KBM-7 (cell line): Measurements from ENCODE around the gene KRIT1.
"Not testable (repeated sequence)": the region's sequence is repeated elsewhere in the genome, so short reads cannot be mapped to it uniquely, and the experiment has no call there.

Experiments used
- DNase-seq: peaks from one replicate; pipeline ENCODE4 v3.0.0-alpha.2; 2015
- in situ Hi-C: fragments of 300-500 bp; cut with MboI; formaldehyde crosslinking; loops from 2 replicates; pipeline ENCODE4 v1.14.3; 2020; ENCODE audit warnings: low sequenced_read_pairs, low pct_unique_long_range_greater_than_20kb, mixed read lengths

KRIT1 gene

GRCh38 chr7:92245487-92246359 lies at the start of gene KRIT1, which contains the start of gene ANKIB1:
TSS of gene KRIT1 (minus strand) at chr7:92245914. CDS start at chr7:92242135, 3,779 bp downstream.
TSS of gene ANKIB1 (plus strand) at chr7:92245974. CDS start at chr7:92294979, 49,005 bp downstream.
- in situ Hi-C loops: no loop called here

GRCh38 chr7:92295391-92295790 lies 49.7 kb upstream of the KRIT1 start:
- no peak for DNase-seq
- in situ Hi-C loops: no loop called here

More at GRCh38 chr7:92245487-92246359, at the start of gene KRIT1, which contains the start of gene ANKIB1:
- peak; percentile 91 for DNase-seq

DNA sequence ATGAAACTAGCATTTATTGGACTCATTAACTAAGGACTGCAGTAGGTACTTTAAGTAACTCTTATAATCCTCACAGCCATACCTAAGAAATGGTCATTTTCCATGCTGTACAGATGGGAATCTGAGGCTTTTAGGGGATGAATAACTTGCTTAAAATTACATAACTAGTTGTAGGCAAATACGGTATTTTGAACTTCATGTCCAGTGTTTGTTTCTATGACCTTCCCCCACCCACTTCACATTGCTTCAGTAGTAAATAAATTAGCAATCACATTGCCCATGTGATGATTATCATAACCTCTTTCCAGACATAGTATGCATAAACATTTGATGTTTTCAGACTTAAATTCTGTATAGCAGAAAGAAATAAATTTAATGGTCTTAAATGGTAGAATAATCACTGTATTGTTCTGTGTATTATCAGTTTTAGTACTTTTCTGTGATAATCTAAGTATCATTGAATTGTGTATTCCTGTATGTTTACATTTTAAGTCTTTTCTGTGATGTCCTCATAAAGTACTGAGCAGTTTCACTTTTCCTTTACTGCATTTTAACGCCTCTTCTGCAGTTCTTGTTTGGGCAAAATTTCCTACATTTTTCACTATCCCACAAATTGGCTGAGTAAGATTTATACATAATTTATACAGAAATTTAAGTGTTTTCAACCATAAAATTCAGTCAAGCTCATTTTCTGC lies 48.3 kb upstream of the KRIT1 start:
- in situ Hi-C loops: no loop called here
- no peak for DNase-seq

DNA sequence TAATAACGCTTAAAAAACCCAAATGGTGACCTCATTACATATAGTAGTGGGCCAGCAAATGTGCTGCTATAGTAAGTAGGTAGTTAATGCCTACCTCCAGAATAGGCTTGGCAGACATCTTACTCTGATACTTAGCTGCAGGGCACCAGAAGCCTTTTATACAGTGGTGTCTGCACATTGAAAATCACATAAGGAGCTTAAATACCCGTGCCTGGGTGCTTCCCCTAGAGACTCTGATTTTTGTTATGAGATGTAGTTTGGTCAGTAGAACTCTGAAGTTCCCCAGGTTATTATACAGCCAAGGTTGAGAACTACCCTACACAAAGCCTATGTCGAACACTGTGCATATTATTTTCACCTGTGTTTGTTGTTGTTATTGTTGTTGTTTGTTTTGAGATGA lies 47.3 kb upstream of the KRIT1 start:
- no peak for DNase-seq
- in situ Hi-C loops: no loop called here

DNA sequence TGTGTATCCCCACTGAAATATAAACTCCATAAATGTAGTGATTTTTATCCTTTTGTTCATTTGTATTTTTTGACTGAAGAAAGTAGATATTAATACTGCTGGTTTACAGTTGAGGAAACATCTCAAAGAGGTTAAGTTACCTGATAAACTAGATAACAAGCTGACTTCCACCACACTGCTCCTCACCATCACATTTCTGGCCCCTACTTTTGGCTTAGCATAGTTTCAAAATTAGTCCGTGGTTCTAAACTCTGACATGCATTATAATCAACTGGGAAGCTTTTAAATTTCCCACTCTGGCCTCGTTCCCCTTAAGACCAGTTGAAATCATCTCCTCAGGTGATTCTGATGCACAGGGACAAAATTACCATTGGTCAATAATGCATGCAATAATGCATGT lies 43.6 kb upstream of the KRIT1 start:
- no peak for DNase-seq
- in situ Hi-C loops: no loop called here

GRCh38 chr7:92282930-92283329 lies 37.2 kb upstream of the KRIT1 start:
- DNase-seq: no peak
- in situ Hi-C loops: no loop called here

- no peak for DNase-seq
- in situ Hi-C loops: no loop called here
These were observed 36.6 kb upstream of the KRIT1 start for GRCh38 chr7:92282221-92282814.

GRCh38 chr7:92281031-92281430 lies 35.3 kb upstream of the KRIT1 start:
- no peak for DNase-seq
- in situ Hi-C loops: no loop called here

GRCh38 chr7:92279396-92280031 lies 33.8 kb upstream of the KRIT1 start:
- in situ Hi-C loops: no loop called here
- DNase-seq: no peak

DNA sequence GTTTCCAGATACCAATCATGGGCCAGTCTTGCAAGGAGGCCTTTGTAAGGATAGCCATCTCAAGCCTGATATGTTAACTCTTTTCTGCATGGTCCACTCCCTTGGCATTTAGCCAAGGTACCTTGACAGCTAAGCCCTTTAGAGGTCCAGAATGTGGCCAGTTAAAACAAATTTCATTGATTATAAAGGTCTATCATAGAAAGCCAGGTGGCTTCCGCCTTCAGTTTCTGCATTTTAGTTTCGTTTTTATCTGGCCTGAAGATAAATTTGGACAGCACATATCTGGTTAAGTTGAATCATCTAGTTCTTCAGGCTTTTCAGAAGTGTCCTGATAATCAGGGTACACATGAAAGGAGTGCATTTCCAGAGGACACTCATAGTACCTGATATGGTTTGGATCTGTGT lies 30.7 kb upstream of the KRIT1 start:
- no peak for DNase-seq
- in situ Hi-C loops: no loop called here

DNA sequence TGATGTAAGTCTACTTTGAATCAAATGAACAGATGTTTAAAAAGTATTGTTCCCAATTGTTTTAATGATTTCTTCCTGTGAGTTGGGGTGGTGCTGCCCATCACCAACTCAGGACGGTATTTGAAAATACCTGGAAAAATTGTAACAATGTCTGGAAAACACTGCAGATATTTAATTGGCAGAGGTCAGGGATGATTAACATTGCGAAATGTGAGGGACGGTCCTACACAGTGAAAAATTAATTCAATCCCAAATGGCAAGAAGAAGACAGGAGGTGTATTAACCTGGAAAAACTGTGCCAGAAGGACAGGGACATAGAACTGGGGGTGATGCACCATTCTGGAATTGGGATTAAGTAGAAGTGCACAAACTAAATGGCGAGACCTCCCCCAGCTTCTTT lies 29.6 kb upstream of the KRIT1 start:
- in situ Hi-C loops: no loop called here
- DNase-seq: no peak

DNA sequence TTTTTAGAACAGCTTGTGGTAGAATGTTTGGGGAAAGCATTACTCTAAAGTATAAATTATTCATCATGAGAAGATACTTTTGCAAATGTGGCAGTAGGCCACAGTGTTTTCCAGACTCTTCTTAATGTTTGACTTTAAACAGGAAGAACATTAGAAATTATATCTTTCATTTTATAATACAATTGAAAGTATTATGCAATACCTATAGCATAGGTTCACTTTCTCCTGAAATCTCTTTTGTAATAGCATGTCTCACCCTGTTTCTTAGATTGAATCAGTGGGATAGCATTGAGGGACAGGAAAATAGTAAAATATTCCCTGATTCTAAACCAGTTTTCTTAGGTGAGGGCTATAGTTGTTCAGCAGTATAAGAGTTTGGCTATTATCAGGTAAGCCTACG lies 23.2 kb upstream of the KRIT1 start:
- DNase-seq: no peak
- in situ Hi-C loops: no loop called here

- DNase-seq: no peak
- in situ Hi-C loops: no loop called here
These were observed 20.9 kb upstream of the KRIT1 start for GRCh38 chr7:92266415-92267241.

DNA sequence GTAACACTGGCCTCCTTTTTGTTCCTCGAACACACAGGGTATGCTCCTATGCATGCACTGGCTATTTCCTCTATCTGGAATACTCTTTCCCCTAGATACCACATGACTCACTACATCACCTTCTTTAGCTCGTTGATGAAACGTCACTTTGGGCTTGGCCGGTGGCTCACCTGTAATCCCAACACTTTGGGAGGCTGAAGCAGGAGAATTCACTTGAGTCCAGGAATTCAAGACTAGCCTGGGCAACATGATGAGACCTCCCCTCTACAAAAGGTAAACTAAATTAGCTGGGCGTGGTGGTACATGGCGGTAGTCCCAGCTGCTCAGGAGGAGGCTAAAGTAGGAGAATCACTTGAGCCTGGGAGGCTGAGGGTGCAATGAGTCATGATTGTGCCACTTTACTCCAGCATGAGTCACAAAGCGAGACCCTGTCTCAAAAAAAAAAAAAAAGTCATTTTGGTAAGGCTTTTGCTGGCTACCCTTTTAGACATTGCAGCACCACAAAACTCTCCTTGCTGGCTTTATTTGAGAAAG lies 14.6 kb upstream of the KRIT1 start:
- no peak for DNase-seq
- in situ Hi-C loops: no loop called here

GRCh38 chr7:92259610-92260247 lies 14.0 kb upstream of the KRIT1 start:
- in situ Hi-C loops: no loop called here

GRCh38 chr7:92259062-92259461 lies 13.3 kb upstream of the KRIT1 start:
- in situ Hi-C loops: no loop called here

More at GRCh38 chr7:92259610-92260247, 14.0 kb upstream of the KRIT1 start:
- peak; percentile 21 for DNase-seq

GRCh38 chr7:92255308-92255707 lies 9.6 kb upstream of the KRIT1 start:
- in situ Hi-C loops: no loop called here
- no peak for DNase-seq

More at GRCh38 chr7:92259062-92259461, 13.3 kb upstream of the KRIT1 start:
- DNase-seq: no peak

DNA sequence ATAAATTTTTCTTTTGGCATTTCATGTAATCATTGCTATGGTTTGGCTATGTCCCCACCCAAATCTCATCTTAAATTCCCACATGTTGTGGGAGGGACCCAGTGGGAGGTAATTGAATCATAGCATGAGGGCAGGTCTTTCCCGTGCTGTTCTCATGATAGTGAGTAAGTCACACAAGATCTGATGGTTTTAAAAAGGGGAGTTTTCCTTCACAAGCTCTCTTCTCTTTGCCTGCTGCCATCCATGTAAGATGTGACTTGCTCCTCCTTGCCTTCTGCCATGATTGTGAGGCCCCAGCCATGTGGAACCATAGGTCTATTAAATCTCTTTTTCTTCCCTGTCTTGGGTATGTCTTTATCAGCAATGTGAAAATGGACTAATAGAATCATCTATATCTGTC lies 9.1 kb upstream of the KRIT1 start:
- DNase-seq, in situ Hi-C loops: not testable (repeated sequence)
